Measurements from ENCODE around the gene SUCO.

- TF ChIP-seq CTCF (conservative IDR thresholded peaks at IDR 0.05; ENCODE audit: low read depth, low read length) (no peak), EZH2 (IDR thresholded peaks at IDR 0.05; ENCODE audit: borderline replicate concordance, low read depth, low read length, poor library complexity, severe bottlenecking) (no peak)
These were observed 113.7 kb downstream of the SUCO start for GRCh38 chr1:172646653-172647052.
